D721Med (cell line): ENCODE measurements around the gene EXOC3L2.

Source experiments
- DNase-seq: peaks from one replicate; pipeline ENCODE4 v3.0.0; 2011; ENCODE audit warnings: low spot score; ENCODE audit not compliant: insufficient read length
- FAIRE-seq: peaks from 2 replicates; lab custom pipeline; 2011; peaks lifted over from hg19 to GRCh38; lab: Jason Lieb, UNC
- TF ChIP-seq, protein P1 (sequence below): IDR thresholded peaks from 2 replicates; pipeline ENCODE4 v1.5.1; 2012; ENCODE audit warnings: mild to moderate bottlenecking, control low read depth; ENCODE audit not compliant: insufficient read depth; ENCODE audit errors: missing control alignments

Gene EXOC3L2

DNA sequence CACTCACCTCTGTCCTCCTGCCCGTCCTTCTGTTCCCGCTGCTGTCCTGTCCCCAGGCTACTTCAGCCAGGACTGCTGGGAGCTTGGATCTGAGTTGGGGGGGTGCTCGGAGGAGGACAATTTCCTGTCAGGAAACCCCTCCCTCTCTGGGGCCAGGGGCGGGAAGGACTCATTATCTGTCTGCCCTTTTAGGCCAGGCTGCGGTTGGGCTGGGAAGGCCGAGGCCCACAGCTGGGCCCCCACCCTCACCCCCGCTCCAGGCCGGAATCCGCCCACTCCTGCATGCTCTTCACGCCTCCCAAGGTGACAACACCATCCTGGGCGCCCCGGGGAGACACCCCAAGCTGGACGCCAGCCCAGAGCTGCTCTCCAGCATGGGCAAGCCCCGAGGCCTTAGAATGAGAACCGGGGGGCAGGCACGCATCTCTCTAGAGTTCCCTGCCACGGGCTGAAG, at the start of gene EXOC3L2:
Gene EXOC3L2, minus strand, starts transcription at position 74 of the 454 bp plus-strand sequence. CDS start 6,362 bp downstream, outside the sequence.
- no peak for DNase-seq
- no peak for FAIRE-seq
- TF ChIP-seq, protein P1, sequence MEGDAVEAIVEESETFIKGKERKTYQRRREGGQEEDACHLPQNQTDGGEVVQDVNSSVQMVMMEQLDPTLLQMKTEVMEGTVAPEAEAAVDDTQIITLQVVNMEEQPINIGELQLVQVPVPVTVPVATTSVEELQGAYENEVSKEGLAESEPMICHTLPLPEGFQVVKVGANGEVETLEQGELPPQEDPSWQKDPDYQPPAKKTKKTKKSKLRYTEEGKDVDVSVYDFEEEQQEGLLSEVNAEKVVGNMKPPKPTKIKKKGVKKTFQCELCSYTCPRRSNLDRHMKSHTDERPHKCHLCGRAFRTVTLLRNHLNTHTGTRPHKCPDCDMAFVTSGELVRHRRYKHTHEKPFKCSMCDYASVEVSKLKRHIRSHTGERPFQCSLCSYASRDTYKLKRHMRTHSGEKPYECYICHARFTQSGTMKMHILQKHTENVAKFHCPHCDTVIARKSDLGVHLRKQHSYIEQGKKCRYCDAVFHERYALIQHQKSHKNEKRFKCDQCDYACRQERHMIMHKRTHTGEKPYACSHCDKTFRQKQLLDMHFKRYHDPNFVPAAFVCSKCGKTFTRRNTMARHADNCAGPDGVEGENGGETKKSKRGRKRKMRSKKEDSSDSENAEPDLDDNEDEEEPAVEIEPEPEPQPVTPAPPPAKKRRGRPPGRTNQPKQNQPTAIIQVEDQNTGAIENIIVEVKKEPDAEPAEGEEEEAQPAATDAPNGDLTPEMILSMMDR = no peak

DNA sequence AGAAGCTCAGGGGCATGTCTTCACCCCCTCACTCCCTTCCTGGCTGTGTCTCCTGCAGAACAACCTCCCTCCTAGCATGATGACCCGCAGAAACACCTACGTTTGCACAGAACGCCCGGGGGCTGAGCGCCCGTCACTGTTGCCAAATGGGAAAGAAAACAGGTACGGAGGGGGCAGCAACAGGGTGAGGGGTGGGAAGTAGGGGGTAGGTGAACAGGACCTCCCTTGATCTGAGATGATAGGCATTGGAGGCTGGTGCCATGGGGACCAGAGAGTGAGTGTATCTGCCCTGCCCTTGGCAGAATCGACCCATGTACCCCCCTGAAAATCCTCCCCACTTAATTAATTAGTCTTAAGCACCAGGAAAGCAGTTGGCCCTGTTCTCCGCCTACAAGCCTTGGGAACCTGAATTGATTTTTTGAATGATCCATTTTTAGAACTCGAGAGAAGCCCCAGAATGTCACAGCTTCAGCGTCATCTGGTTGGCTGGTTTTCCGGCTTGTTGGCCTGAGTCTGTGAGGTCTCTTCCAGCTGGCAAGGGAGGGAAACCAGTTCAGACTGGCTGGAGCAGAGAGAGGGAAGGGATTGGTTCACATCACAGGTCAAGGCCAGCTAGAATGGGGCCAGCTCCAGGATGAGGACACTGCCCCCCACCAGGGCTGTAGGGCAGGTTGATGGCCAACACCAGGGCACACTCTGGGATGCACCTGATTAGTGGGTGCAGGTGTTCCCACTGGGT, 49.3 kb upstream of the EXOC3L2 start:
- FAIRE-seq (no peak), DNase-seq (no peak)
- TF ChIP-seq, protein P1 = no peak

DNA sequence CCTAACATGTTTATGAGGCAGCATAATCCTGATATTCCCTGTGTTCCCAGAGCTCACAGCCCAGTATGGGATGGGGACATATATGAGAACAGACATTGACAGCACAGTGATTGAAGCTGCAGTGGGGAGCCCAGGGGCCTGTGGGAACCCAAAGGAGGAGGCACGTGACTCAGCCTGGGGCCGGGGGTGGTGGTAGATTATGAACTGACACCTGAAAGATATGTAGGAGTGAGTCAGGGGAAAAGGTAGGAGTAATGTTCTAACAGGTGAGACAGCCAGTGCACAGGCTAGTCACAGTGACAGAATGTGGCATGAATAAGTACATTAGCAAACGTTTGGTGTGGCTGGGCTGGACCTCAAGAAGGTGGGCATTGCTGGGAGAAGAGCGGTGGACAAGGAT, 48.5 kb upstream of the EXOC3L2 start:
- TF ChIP-seq, protein P1 = no peak
- DNase-seq (no peak), FAIRE-seq (no peak)

DNA sequence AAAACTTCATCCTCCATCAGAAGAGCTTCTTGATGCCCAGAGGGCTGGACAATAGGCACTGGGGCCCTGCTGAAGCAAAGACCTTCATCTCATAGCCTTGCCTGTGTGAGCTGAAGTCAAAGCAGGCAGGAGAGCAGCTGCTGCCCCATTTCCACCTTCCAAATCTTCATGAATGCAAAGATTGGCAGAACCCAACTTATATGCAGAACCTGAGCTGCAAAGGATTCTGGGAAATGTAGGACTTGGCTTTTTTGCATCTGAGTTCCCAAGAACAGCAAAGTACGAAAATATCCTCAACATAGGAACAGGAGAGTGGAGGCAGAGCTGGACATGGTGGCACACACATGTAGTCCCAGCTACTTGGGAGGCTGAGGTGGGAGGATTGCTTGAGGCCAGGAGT, 46.6 kb upstream of the EXOC3L2 start:
- no peak for FAIRE-seq
- TF ChIP-seq, protein P1 = no peak
- DNase-seq = no peak

DNA sequence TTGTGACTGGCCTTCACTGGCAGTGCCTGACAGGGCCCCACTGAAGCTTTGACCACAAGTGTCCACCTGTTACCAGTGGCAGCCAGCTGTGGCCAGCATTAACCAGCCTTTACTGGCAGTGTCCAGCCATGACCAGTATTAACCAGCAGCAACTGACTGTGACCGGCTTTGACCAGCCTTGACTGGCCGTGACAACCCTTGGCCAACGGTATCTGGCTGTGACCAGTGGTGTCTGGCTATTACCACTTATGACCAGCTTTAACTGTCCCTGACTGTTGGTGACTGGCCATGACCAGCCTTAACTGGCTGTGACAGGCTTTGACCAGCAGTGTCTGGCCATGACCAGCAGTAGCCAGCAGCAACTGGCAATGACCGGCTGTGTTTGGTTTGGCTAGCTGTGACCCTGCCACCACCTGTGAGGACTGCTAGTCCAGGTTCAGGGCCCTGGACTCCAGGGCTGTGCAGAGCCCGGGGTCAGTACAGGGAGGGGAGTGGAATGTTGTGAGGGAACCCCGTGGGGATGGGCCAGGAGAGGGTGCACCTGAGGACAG, 45.2 kb upstream of the EXOC3L2 start:
- FAIRE-seq (no peak), DNase-seq (no peak)
- TF ChIP-seq, protein P1 = no peak

DNA sequence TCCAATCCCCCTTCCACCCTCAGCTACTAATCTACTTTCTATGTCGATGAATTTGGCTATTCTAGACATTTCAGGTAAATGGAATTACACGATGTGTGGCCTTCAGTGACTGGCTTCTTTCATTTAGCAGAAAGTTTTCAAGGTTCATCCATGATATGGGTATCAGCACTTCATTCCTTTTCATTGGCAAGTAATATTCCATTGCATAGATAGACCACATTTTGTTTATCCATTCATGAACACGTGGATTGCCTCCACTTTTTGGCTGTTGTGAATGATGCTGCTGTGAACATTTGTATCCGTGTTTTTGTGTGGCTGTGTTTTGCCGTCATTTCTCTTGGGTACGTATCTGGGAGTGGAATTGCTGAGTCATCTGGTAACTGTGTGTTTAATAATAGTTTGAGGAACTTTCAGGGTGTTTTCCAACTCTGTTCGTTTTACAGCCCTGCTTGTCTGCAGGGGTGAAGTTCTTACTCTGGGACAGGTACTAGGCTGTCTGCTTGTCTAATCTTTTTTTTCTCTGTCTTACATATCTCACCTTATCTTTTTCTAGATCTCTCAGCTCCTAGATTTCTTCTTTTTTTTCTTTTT, 38.3 kb upstream of the EXOC3L2 start:
- TF ChIP-seq, protein P1 = no peak
- FAIRE-seq (no peak), DNase-seq (no peak)
